ENCODE data around the gene MRE11.
"Not testable (repeated sequence)": the region's sequence is repeated elsewhere in the genome, so short reads cannot be mapped to it uniquely, and the experiment has no call there.

MRE11 gene

DNA sequence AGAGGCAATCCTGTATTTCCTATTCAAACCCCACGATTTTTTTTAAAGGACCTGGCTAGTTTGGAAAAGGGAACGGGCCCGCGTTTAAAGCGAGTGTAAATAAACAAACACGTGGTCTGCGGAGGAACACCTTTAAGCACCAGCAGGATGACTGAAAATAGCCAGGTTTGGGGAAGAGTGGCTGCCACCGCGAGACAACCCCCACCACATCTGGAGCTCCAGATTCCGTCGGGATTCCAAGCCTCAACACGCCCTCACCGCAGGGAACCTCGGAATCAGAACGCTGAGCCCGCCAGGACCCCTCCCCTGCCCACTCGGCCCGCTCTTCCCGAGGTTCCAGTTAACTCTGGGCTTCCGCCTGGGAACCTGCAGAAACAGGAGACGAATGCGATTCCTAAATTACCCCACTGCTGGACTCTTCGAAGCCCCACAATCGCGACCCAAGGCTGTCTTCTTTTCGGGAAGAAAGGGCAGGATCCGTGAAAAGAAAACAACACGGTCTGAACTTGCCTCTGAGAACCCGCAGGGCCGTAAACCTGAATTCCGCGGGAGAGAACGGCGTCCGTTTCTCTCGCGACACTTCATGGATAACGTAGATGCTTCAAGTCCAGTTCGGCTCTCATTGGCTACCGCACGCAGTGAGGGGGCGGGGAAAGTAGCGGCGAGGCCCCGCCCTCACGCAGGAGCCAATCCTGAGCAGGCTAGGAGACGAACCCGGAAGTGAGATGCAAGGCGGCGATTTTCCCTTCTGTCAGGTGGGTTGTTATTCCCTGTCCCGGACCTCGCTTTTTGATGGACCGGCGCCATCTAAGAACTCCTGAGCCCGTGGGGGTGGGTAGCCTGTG, at the start of gene MRE11, which contains the start of gene ANKRD49:
TSS of gene MRE11 (minus strand) at position 564 of the 845 bp plus-strand sequence. CDS start 1,043 bp downstream, outside the sequence.
TSS of gene ANKRD49 (plus strand) at position 704 of the 845 bp plus-strand sequence. CDS start 2,710 bp downstream, outside the sequence.
- peak; percentile 60 for DNase-seq

DNA sequence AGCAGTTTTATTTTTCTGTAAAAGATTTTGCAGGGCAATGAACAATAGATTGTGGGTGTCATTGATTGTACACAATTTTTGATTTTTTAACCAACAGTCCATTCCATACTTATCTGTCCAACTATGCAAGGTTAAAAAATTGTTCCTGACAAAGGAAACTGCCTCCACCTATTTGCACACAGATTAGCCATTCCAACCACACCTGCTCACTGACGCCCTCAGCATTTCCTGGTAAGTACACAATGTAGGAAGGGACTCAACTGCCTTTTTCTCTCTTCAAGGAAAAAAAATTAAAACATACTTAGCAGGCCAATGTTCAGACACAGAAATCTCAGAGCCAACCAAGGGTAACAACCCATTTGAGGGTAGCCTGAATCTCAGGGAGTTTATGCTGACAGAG, 45.8 kb upstream of the MRE11 start:
- DNase-seq, result no peak

DNA sequence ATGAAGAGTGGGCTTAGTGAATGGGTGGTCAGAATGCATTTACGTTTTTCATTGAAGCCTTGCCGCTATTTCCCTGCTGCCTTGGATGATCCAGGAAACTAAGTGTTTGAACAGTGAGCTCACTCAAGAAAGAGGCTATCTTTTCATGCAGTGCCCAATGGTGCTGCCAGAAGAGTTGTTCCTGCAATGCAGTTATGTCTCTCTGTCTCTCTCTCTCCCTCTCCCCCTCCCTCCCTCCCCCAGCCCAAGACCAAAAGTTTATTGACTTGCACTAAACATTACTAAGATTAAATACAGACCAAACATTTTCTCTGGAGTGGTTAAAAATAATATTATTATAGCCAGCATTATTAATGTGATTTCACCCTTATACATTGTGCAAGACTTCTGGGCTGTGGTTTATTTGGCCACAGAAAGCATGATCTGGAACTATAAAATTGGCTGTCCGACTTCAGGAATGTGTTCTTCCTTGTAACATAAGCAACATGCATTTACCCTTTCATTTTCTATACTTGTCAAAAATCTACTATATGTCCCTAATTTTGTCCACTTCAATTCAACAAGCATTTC, 43.5 kb upstream of the MRE11 start:
- DNase-seq, result no peak

DNA sequence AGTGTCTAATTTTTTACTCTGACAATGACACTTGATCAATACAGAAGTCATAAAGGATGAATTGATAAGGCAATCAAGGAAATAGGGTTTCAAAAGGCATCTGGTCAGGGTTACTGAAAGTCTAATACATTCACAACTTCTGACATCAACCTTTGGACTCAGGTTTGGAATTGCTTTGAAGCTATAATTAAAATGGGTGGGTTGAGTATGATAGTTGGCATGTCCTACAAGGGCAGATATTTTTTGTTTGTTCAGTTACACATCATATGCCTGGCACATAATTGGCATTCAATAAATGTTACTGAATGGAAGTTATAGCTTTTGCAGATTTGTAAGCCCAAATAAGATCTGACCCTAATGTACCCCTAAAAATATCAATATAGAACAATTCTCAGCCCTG, 42.7 kb upstream of the MRE11 start:
- DNase-seq, result no peak

DNA sequence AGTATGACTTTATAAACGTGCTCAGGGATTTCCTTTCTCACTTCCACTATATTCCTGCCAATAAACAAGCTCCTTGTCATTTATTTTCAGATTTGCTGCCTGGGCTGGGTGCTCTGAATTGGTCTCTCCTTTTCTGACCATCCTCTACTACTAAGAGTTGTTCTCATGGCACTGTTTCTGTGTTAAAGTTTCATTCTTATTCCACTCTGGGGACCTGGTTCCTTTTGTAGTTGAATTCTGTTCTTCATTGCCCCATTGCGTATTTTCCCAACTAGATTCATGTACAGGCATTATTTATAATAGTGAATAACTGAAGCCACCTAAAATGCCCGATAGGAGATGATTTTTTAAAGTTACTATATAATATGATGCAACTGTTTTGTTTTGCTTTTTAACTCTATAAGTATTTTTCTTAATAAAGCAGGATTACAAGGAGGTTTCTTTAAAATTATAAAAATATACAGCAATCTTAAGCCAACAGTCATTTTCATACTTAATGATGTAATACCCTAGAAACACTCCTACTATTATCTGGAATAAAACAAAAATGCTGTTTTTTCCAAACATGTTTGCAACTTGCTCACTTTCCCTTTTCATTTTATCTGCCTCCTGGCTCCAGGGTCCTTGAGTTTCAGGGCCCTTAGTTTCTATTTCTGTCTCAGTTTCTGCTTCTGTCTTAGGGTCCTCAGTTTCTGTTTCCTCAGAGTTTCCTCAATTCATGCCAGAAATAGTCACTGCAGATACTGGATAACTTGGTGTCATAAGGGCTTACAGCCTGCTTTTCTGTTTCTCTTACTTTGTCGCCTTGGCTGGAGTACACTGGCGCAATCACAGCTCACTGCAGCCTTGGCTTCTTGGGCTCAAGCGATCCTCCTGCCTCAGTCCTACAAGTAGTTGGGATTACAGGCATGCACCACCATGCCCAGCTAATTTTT, 40.3 kb upstream of the MRE11 start:
- DNase-seq, result no peak

DNA sequence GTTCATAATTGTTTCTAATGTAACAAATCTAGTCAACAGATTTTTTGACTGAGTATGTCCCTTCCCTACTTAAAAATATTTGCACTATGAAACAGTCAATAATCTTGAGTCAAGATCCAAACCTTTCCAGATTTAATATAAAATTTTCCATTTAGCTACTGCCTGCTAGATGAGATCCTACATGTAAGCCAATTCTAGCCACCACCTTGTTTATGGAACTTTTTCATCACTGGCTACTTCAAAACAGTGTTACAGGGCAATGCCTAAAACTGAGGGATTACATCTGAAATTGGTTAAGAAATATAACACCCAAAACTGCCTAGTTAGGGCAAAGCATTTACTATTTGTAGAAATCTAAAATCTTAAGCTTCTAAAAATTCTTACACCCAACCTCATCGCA, 39.6 kb upstream of the MRE11 start:
- DNase-seq, result no peak

DNA sequence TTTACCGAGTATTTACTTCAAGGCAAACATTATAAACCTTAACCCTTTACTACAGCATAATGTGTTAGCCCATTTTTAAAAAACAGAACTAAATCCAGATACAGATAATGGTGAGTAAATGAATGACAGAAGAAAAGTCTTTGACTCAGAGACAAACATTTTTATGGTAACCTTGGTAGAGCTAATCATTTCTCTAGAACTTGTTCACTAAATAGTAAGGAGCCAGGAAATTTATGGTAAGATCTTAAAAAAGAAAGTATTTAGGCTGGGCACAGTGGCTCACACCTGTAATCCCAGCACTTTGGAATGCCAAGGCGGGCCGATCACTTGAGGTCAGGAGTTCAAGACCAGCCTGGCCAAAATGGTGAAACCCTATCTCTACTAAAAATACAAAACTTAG, 38.6 kb upstream of the MRE11 start:
- no peak for DNase-seq

DNA sequence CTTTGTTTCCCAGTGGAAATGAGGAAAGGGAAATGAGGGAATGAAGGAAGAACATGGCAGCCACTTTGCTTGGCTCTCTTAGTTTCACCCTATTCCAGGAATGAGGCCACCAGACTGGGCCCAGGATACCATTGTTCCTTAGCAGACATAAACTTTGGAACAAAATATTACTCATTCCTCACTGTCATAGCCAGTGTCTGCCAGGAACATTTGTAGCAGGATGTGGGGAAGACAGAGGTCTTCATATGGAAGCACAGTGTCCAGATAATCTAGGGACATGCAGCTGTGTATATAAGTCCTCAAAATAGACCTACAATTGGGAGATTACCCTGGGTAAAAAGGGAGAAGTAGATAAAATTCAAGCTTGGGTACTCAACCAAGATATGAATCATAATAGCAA, 34.9 kb upstream of the MRE11 start:
- DNase-seq, result no peak

DNA sequence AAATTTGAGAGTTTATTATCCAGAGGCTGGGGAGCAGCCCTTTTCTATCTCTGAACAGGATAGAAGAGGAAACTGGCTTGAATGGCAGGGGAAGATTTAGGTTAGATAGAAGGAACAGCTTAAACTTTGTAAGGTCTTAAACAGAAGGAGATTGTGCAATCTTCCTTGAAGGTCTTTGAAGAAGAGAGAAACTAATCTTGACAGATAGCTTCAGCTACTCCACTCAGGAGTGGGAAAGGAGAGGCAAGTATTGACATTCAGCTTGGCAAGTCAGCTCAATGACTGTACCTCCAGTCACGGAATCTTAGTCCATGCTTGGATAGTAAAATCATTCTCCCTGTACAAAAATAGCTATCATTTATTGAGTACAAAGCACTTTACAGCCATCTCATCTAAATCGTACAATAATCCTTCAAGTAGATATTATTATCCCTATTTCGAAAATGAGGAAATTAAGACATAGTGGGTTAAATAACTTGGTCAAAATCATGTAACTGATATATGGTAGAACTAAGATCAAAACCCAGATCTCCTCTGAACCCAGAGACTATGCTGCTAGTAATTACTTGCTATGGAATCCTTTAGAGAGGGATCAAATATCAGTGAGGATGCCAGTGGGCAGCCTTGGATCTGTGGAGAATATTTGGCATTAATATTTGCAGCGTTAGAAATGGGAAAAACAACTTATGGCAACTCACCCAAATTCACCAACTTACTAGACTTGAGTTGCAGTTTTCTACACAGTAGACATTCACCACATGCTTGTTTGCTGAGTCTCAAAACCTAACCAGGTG, 33.2 kb upstream of the MRE11 start:
- no peak for DNase-seq

DNA sequence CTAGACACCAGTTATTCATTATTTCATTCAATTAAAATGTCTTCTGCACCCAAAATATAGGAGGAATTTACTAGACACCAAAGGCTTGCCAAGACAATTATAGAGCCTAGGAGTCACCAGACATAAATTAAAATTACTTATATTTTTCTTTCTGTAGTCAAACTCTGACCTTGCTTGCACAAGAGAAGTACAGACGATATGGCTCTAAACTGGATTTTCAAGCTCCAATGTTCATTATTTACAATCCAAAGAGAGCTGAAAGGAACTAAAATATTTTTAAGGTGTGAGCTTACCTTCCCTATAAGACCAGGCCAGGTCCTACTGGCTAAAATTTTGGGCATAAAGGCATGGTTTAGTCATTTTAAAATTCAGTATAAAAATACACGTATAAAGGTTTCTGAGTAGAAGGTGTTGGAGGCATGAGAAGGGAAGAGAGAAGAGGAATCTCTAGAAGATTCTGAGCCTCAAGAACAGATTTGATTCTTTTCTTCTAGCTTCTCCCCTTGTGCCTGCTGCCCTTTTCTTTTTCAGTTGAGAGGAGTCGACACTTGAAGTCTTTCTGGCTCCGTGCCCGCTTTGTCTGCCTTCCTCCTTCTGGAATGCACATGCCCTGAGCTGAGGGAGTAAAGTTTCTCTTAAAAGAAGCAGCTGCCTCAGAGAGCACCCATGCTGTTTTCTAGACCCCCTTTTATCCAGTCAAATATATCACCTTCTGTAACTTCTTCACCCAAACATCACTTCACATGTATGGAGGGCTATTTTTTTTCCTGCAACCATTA, 32.1 kb upstream of the MRE11 start:
- no peak for DNase-seq

DNA sequence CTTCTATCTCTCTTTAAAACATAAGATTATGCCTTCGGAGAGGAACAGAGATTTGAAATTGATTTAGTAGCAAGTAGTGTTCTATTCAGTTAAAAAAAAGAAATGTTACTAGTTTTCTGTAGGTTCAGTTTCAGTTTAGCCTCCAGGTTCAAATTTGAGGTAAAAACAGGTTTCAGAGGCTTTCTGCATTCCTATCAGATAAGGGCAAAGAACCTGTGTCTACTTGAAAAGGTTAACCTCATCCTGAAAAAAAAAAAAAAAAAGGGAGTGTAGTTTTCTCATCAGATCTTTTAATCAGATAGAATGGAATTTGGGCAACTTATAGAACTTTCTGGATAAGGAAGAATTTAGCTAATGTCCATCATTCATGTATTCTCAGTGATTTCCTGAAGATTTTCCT, 30.7 kb upstream of the MRE11 start:
- DNase-seq, result no peak

DNA sequence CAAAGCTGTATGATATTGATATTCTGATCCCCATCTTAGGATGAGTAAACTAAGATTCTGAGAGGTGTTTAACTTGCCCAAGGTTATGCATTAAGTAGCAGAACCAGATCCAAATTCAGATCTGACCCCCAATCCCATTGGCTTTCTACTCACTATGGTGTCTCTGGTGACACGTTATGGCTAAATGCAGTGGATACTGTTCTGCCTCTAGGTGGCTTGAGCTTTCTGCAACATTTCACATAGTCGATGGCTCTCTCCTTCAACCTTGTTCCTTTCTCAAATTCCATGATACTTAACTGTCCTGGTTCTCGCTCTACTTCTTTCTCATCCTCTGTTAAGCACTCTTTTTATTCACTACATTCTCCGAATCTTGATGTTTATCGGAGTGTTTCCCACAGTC, 28.0 kb upstream of the MRE11 start:
- no peak for DNase-seq

DNA sequence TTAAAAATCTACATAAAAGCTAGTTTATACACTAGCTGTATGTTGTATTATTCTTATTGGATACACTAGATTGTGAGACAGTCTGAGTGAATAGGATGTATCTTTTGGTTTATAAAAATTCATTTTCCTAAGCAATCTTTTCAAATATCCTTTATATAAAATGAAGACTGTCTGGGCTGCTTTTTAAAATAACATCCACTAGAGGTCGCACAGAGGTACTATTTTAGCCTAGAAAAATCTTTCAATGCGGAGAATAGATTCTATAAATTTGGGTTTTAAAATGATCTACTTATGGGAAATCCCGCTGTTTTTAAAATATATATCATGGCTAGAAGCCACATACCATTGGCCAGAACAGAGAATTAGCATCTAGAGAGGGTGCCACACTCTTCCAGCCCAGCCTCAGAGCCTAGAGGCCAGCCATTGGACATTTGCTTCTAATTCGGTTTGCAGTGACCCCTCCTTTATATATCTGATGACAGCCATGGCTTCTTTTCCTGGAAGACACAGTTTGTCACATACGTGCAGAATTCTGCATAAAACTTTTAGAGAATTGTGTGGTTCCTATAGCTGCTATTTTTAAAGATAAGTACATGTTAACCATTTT, 25.9 kb upstream of the MRE11 start:
- DNase-seq, result no peak

DNA sequence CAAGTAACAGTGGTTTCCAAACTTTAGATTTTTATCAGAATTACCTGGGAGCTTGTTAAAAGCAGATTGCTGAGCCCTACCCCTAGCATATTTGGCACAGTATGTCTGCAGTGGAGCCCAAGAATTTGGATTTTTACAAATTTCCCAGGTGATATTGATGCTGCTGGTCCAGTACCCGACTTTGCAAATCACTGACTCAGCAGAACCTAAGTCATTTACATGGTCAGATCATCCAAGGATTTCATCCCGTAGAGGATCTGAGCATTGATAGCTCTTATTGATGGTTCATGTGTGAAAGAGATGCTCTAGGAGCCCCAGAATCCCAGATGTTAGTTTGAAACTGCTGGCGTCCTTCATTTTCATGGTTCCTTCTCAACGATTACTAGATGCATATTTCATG, 24.7 kb upstream of the MRE11 start:
- no peak for DNase-seq

DNA sequence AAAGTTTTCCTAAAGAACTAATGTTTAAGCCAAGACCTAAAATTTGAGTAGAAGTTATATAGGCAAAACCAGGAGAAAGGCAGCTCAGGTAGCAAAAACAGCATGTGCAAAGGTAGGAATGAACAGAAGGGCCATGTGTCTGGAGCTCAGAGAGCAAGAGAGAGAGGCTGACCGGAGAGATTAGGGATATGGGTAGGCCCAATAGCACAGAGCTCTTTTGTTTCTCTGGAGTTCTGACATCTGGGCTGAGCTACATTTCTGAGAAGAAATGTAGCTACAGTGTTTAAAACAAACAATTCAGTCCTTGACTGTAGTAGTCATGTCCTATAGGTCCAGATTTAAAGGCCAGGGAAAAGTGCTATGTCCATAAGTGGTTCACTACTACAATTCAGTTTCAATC, 23.1 kb upstream of the MRE11 start:
- no peak for DNase-seq

DNA sequence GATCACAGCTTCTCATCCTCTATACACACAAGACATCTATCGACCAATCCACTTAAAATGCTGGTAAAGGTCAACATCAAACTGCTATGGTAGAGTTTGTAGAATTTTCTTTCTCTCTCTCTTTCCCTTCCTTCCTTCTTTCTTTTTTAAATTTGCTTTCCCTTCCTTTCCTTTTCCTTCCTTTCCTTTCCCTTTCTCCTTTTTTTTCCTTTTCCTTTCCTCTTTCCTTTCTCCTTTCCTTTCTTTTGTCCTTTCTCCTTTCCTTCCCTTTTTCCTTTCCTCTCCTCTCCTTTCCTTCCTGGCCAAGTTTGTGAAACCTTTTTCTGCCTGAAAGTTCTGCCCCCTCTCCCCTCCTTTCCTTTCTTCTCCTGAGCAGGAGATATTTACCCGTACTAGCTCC, 21.8 kb upstream of the MRE11 start:
- DNase-seq, result no peak

DNA sequence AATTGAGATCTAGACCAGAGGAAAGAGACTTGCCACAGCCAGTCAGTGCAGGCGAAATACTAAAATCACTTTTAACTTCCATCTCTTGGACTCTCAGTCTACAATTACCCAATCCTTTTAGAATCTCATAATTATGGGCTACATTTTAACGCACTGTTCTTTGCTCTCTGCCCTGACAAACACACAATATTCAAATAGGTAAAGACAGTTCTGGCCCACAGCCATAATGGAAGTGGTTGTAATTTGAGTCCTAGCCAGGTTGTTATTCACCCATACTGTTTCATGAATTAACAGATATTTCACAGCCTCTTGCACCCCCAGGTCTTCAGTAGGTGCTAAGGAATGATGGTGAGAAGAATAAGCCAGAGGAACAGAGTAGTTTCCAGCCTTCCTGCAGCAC, 19.4 kb upstream of the MRE11 start:
- DNase-seq, result no peak

DNA sequence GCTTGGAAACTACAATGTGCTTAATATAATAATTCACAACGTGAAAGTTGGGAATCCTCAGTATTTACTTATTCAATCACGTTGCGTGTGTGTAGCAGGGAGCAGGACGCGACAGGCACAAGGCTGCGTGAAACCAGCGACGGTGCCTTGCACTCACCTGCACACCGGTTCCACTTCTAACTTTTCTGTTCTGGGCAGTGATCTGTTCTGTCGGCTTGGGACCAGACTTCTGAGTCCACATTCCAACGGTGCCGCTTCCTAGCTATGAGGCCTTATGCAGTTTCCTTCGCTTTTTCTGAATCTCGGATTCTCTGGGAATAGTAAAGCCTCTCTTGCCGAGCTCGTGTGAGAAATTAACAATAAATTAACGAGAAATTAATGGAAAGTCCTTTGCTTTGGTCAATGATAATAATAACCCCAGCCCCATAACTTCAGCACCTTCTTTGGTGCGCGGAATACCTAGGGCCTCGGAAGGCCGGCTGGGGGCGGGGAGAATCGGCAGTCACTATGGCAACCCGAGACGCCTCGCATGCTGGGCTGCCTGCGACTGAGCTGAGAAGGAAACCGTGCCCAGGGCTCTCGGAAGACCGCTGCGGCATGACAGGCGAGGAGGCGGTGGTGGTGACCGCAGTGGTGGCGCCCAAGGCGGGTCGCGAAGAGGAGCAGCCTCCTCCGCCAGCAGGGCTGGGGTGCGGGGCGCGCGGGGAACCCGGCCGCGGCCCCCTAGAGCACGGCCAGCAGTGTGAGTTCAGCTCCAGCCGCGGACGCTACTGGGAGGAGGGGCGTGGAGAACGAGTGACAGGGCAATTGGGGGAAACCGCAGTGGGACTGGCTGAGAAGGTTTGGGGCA, 18.5 kb upstream of the MRE11 start, which contains the start of gene C11orf97:
TSS of gene C11orf97 (plus strand) at position 530 of the 850 bp plus-strand sequence. CDS start at position 598, 68 bp downstream.
- DNase-seq, result no peak

DNA sequence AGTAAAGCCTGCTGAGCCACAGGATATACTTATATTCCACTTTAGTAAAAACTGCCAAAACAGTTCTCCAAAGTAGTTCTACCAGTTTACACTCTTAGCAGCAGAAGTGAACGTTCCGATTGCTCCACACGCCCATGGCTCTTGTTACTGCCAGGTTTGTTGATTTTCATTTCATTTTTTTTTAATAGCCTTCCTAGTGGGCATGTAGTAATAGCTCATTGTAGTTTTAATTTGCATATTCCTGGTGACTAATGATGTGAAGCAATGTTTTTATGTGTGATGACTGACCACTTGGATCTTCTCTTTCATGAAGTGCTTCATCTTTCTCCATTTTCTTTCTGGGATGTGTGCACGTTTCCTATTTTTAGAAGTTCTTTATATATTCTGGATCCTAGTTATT, 13.8 kb upstream of the MRE11 start:
- DNase-seq, result no peak

DNA sequence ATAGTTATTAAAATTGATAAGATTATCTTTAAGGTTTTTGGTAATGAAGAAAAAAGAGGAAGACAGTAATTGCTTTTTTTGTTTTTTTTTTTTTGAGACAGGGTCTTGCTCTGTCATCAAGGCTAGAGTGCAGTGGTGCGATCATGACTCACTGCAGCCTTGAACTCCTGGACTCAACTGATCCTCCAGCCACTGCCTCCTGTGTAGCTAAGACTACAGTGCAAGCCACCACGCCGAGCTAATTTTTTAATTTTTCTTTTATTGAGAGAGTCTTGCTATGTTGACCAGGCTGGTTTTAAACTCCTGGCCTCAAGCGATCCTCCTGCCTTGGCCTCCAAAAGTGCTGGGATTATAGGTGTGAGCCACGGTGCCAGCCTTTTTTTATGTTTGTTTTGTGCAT, 12.9 kb upstream of the MRE11 start:
- not testable (repeated sequence) for DNase-seq
